Stomach smooth muscle (tissue), 2 donors: ENCODE measurements around the gene CARD11.

Experiments
- H3K27ac ChIP-seq: one replicate; pipeline ENCODE4 v1.7.0; 2013; ENCODE audit warnings: mild to moderate bottlenecking, low read length, inconsistent platforms
- H3K27me3 ChIP-seq, 2 donors: one replicate each; pipeline ENCODE4 v1.7.0; 2013; ENCODE audit warnings: low read length in 2 of 2; ENCODE audit not compliant: insufficient read depth in 2 of 2, control insufficient read depth in 1 of 2
- H3K36me3 ChIP-seq, 2 donors: one replicate each; pipeline ENCODE4 v1.7.0; 2013; ENCODE audit warnings: low read length in 2 of 2; ENCODE audit not compliant: control insufficient read depth in 2 of 2, insufficient read depth in 2 of 2
- H3K4me1 ChIP-seq: one replicate; pipeline ENCODE4 v1.7.0; 2013; ENCODE audit warnings: low read length; ENCODE audit not compliant: control insufficient read depth, insufficient read depth
- H3K4me3 ChIP-seq, 2 donors: one replicate each; pipeline ENCODE4 v1.7.0; 2013; ENCODE audit warnings: low read length in 2 of 2
- H3K9ac ChIP-seq, 2 donors: one replicate each; pipeline ENCODE4 v1.7.0; 2013; ENCODE audit warnings: low read length in 2 of 2, mild to moderate bottlenecking in 1 of 2
- H3K9me3 ChIP-seq, 2 donors: one replicate each; pipeline ENCODE4 v1.7.0; 2013; ENCODE audit warnings: low read length in 2 of 2; ENCODE audit not compliant: control insufficient read depth in 2 of 2
- donor health status: healthy.
- donor health status: Pancreatic carcinoma.

The CARD11 gene

GRCh38 chr7:2934211-2934731 lies 109.4 kb downstream of the CARD11 start:
- no peak overlapping the region for H3K27ac ChIP-seq
- no peak overlapping the region for H3K9ac ChIP-seq
- peaks cover 4 to 17% of the 10 kb centered on the region in 2 donors for H3K27me3 ChIP-seq
- H3K4me3 ChIP-seq = no peak overlapping the region
- no peaks in the 10 kb centered on the region for H3K9me3 ChIP-seq
- no peaks in the 10 kb centered on the region for H3K36me3 ChIP-seq
- H3K4me1 ChIP-seq = no peaks in the 10 kb centered on the region

DNA sequence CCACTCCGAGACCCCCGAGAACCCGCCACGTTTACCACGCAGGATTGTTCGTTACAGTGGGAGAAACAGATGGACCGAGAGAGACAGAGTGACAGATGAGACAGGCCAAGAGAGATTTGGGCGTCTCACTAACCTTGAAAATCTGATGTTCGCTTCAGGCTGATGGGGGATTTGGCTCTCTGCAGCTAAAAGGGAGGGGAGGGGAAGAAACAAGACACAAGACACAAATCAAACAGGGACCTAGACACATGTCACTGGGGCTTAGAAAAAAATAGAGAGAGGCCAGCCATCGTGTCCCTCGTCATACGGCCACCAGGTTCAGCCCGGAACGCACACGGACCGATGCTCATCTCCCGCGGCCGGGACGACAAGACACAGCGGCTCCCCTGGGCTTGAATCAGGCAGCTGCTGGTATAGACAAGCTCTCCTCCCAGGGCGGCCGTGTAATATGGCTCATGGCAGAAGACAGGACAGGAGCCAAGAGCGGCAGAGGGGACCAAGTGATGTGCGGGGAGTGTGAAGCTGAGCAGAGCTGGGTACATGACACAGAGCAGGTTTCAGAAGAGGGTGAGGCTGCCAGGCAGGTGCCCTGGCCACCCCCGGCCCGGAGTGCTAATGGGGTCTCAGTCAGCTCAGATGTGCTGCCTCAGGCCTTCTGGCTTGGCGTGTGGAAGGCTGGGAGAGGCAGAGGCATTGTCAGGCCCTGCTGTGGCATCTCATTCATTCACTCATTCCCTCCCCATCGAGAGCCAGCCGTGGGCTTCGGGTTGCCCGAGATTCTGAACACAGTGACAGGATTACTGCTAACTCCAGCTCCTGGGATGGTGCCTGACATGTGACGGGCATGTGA lies 111.0 kb downstream of the CARD11 start:
- Histone ChIP-seq H3K9ac (no peak overlapping the region), H3K4me3 (no peak overlapping the region), H3K4me1 (no peaks in the 10 kb centered on the region), H3K27ac (no peak overlapping the region), H3K36me3 (no peaks in the 10 kb centered on the region), H3K27me3 (peaks cover 11 to 14% of the 10 kb centered on the region in 2 donors), H3K9me3 (no peaks in the 10 kb centered on the region)

GRCh38 chr7:2931034-2931415 lies 112.6 kb downstream of the CARD11 start:
- H3K9me3 ChIP-seq = no peaks in the 10 kb centered on the region
- H3K4me1 ChIP-seq = no peaks in the 10 kb centered on the region
- H3K27me3 ChIP-seq = peaks cover 5 to 14% of the 10 kb centered on the region in 2 donors
- no peak overlapping the region for H3K27ac ChIP-seq
- H3K4me3 ChIP-seq = no peak overlapping the region
- no peaks in the 10 kb centered on the region for H3K36me3 ChIP-seq
- no peak overlapping the region for H3K9ac ChIP-seq

- Histone ChIP-seq H3K9me3 (no peaks in the 10 kb centered on the region), H3K4me3 (no peak overlapping the region), H3K9ac (no peak overlapping the region), H3K4me1 (no peaks in the 10 kb centered on the region), H3K27ac (no peak overlapping the region), H3K27me3 (peaks cover 5 to 14% of the 10 kb centered on the region in 2 donors), H3K36me3 (no peaks in the 10 kb centered on the region)
Measured at GRCh38 chr7:2930310-2931033, 113.2 kb downstream of the CARD11 start.

- Histone ChIP-seq H3K9me3 (no peaks in the 10 kb centered on the region), H3K36me3 (no peaks in the 10 kb centered on the region)
Measured at GRCh38 chr7:2929321-2930201, 114.1 kb downstream of the CARD11 start.

GRCh38 chr7:2928613-2929311 lies 114.9 kb downstream of the CARD11 start:
- H3K27ac ChIP-seq = no peak overlapping the region
- H3K4me3 ChIP-seq = no peak overlapping the region
- no peak overlapping the region for H3K9ac ChIP-seq
- no peaks in the 10 kb centered on the region for H3K9me3 ChIP-seq
- peaks cover 4 to 14% of the 10 kb centered on the region in 2 donors for H3K27me3 ChIP-seq
- H3K36me3 ChIP-seq = no peaks in the 10 kb centered on the region
- H3K4me1 ChIP-seq = no peaks in the 10 kb centered on the region

More at GRCh38 chr7:2929321-2930201, 114.1 kb downstream of the CARD11 start:
- Histone ChIP-seq H3K4me1 (no peaks in the 10 kb centered on the region), H3K27ac (no peak overlapping the region), H3K9ac (no peak overlapping the region), H3K27me3 (peaks cover 2 to 14% of the 10 kb centered on the region in 2 donors), H3K4me3 (no peak overlapping the region)

DNA sequence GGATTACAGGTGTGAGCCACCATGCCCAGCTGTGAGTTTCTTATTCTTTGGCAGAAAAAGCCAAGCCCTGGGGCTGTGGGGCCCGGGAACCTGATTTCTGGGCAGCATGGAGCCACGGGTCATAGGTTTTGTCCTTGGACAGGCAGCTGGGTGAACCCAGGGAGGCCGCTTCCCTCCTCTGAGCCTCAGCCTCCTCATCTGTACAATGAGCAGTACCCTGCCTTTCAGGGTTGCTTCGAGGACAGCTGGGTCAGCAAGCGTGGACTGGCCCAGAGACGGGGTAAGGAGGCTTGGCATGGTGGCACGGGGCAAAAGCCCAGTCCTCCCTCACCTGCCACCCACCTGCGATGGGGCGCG lies 115.4 kb downstream of the CARD11 start:
- Histone ChIP-seq H3K27ac (no peak overlapping the region), H3K9ac (no peak overlapping the region), H3K27me3 (peaks cover 5 to 16% of the 10 kb centered on the region in 2 donors), H3K4me1 (no peaks in the 10 kb centered on the region), H3K9me3 (no peaks in the 10 kb centered on the region), H3K36me3 (no peaks in the 10 kb centered on the region), H3K4me3 (no peak overlapping the region)

DNA sequence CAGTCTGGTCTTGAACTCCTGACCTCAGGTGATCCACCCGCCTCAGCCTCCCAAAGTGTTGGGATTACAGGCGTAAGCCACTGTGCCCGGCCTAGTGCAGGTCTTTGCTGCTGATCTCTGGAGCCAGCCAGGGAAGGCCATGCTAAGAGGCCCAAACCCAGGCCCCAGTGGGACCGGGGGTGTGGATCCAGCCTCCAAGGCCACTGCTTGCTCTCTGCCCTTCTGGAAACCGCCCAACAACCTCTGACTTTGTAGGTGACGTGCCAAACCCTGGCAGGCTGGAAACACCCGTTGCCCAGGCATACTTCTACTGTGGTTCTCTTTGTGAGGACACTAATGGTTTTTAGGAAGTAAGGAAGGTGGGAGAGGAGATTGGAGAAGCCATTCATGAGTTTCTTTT lies 116.1 kb downstream of the CARD11 start:
- no peak overlapping the region for H3K27ac ChIP-seq
- no peak overlapping the region for H3K4me3 ChIP-seq
- H3K27me3 ChIP-seq = peaks cover 5 to 20% of the 10 kb centered on the region in 2 donors
- no peaks in the 10 kb centered on the region for H3K4me1 ChIP-seq
- H3K9me3 ChIP-seq = no peaks in the 10 kb centered on the region
- H3K9ac ChIP-seq = no peak overlapping the region
- H3K36me3 ChIP-seq = no peaks in the 10 kb centered on the region

- H3K36me3 ChIP-seq = no peaks in the 10 kb centered on the region
- H3K9me3 ChIP-seq = no peaks in the 10 kb centered on the region
- H3K4me1 ChIP-seq = no peaks in the 10 kb centered on the region
- H3K9ac ChIP-seq = no peak overlapping the region
- H3K27me3 ChIP-seq = peaks cover 6 to 23% of the 10 kb centered on the region in 2 donors
- H3K4me3 ChIP-seq = no peak overlapping the region
- H3K27ac ChIP-seq = no peak overlapping the region
Measured at GRCh38 chr7:2926896-2927405, 116.7 kb downstream of the CARD11 start.
